DOHH2 (cell line): ENCODE measurements around the gene CLDN2.

Experiments
- H3F3A ChIP-seq: fragments of 200-600 bp; sonication (generic), shearing (Covaris generic); 2 replicates; pipeline ENCODE4 v1.6.0; 2016; ENCODE audit warnings: antibody characterized with exemption, mild to moderate bottlenecking; ENCODE audit not compliant: control insufficient read depth, insufficient read depth
- H3K27ac ChIP-seq: fragments of 200-600 bp; sonication (generic); 2 replicates; pipeline ENCODE4 v1.5.1; 2014; ENCODE audit warnings: low read depth, mild to moderate bottlenecking, low read length, moderate library complexity
- H3K27me3 ChIP-seq: fragments of 200-600 bp; sonication (generic); 2 replicates; pipeline ENCODE4 v1.6.1; 2014; ENCODE audit warnings: mild to moderate bottlenecking, low read length, mixed read lengths; ENCODE audit not compliant: control insufficient read depth
- H3K36me3 ChIP-seq: fragments of 200-600 bp; sonication (generic); 2 replicates; pipeline ENCODE4 v1.6.1; 2014; ENCODE audit warnings: mild to moderate bottlenecking, low read length, moderate library complexity, mixed read lengths; ENCODE audit not compliant: control insufficient read depth
- H3K4me1 ChIP-seq: fragments of 200-600 bp; sonication (generic); 2 replicates; pipeline ENCODE4 v1.6.1; 2014; ENCODE audit warnings: mild to moderate bottlenecking, low read length, mixed read lengths; ENCODE audit not compliant: control insufficient read depth
- H3K4me2 ChIP-seq: fragments of 200-600 bp; sonication (generic); 2 replicates; pipeline ENCODE4 v1.6.0; 2014; ENCODE audit warnings: mild to moderate bottlenecking, low read length, moderate library complexity
- H3K4me3 ChIP-seq: fragments of 200-600 bp; sonication (generic); 2 replicates; pipeline ENCODE4 v1.5.1; 2014; ENCODE audit warnings: mild to moderate bottlenecking, low read length, mixed read lengths
- H3K79me2 ChIP-seq: fragments of 200-600 bp; sonication (generic); 2 replicates; pipeline ENCODE4 v1.6.1; 2014; ENCODE audit warnings: mild to moderate bottlenecking, low read length, mixed read lengths; ENCODE audit not compliant: control insufficient read depth
- H3K9me2 ChIP-seq: fragments of 200-600 bp; sonication (generic); replicated peaks from 2 replicates; pipeline ENCODE4 v1.6.1; 2014; ENCODE audit warnings: mild to moderate bottlenecking, low read length, mixed read lengths; ENCODE audit not compliant: control insufficient read depth
- H3K9me3 ChIP-seq: fragments of 200-600 bp; sonication (generic); 2 replicates; pipeline ENCODE4 v1.6.1; 2014; ENCODE audit warnings: antibody characterized with exemption, low read length, mixed read lengths; ENCODE audit not compliant: control insufficient read depth, insufficient read depth
- H4K20me1 ChIP-seq: fragments of 200-600 bp; sonication (generic); 2 replicates; pipeline ENCODE4 v1.6.0; 2014; ENCODE audit warnings: low read depth, mild to moderate bottlenecking, antibody characterized with exemption, low read length, moderate library complexity; ENCODE audit not compliant: control insufficient read depth, insufficient read depth
- EZH2phosphoT487 ChIP-seq: fragments of 200-600 bp; sonication (generic); IDR thresholded peaks from 2 replicates; pipeline ENCODE4 v1.6.1; 2017; ENCODE audit warnings: borderline replicate concordance, mild to moderate bottlenecking, antibody characterized with exemption, low read length, moderate library complexity, mixed read lengths
- TF ChIP-seq, protein P1 (sequence below): fragments of 200-600 bp; sonication (generic); IDR thresholded peaks from one replicate; pipeline ENCODE4 v1.5.1; 2014; ENCODE audit warnings: antibody characterized with exemption, mild to moderate bottlenecking, low read depth, low read length; ENCODE audit not compliant: poor library complexity, severe bottlenecking

Gene CLDN2

DNA sequence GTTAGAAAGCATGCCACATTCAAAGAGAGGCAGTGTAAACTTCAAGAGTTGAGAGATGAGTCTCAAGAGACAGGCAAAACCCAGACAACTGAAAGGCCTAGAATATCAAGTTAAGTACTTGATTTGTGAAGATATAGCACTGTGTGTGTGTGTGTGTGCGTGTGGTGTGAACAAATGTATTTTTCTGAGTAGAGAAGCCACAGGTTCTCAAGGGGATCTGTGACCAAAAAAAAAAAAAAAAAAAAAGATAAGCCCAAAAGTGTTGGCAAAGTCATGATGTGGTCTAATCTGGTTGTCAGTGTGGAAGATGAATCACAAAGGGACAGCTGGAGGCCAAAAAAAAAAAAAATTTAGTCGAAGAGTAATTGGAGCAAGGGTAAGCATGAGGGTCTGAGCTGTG lies 20.9 kb upstream of the CLDN2 start:
- Histone ChIP-seq H3K27me3 (no peaks in the 10 kb centered on the region), H3K27ac (no peak overlapping the region), H3K79me2 (no peaks in the 10 kb centered on the region), H3K4me1 (no peaks in the 10 kb centered on the region), H3F3A (no peaks in the 10 kb centered on the region), H3K4me2 (no peak overlapping the region), H3K4me3 (no peak overlapping the region), H3K9me3 (no peaks in the 10 kb centered on the region), H3K9me2 (no peaks in the 10 kb centered on the region), H3K36me3 (no peaks in the 10 kb centered on the region), H4K20me1 (no peaks in the 10 kb centered on the region)
- TF ChIP-seq, protein P1, sequence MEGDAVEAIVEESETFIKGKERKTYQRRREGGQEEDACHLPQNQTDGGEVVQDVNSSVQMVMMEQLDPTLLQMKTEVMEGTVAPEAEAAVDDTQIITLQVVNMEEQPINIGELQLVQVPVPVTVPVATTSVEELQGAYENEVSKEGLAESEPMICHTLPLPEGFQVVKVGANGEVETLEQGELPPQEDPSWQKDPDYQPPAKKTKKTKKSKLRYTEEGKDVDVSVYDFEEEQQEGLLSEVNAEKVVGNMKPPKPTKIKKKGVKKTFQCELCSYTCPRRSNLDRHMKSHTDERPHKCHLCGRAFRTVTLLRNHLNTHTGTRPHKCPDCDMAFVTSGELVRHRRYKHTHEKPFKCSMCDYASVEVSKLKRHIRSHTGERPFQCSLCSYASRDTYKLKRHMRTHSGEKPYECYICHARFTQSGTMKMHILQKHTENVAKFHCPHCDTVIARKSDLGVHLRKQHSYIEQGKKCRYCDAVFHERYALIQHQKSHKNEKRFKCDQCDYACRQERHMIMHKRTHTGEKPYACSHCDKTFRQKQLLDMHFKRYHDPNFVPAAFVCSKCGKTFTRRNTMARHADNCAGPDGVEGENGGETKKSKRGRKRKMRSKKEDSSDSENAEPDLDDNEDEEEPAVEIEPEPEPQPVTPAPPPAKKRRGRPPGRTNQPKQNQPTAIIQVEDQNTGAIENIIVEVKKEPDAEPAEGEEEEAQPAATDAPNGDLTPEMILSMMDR = no peak
- TF ChIP-seq EZH2phosphoT487 = no peak

DNA sequence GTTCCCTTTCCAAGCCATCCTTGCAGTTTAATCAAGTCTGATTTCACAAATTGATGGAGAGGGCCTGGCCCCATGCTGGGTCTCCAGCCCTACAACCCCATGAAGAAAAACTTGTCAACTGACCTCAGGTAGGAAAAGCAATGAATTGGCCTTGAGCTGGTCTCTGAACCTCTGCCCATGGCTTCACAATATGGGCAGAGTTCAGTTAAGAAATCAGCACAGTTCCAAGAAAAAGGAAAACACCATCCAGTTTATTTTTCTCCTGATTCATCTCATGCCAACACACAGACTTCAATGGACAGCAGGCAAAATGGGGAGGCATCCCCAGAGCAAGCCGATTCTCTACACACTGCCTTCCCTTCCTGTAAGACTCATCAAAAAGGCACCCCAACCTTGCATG lies 20.4 kb upstream of the CLDN2 start:
- TF ChIP-seq EZH2phosphoT487 = no peak
- TF ChIP-seq, protein P1 = no peak
- H3K4me3 ChIP-seq = no peak overlapping the region
- no peaks in the 10 kb centered on the region for H4K20me1 ChIP-seq
- no peaks in the 10 kb centered on the region for H3F3A ChIP-seq
- no peaks in the 10 kb centered on the region for H3K9me2 ChIP-seq
- H3K36me3 ChIP-seq = no peaks in the 10 kb centered on the region
- no peaks in the 10 kb centered on the region for H3K79me2 ChIP-seq
- no peaks in the 10 kb centered on the region for H3K4me1 ChIP-seq
- H3K4me2 ChIP-seq = no peak overlapping the region
- no peak overlapping the region for H3K27ac ChIP-seq
- no peaks in the 10 kb centered on the region for H3K27me3 ChIP-seq
- H3K9me3 ChIP-seq = no peaks in the 10 kb centered on the region

DNA sequence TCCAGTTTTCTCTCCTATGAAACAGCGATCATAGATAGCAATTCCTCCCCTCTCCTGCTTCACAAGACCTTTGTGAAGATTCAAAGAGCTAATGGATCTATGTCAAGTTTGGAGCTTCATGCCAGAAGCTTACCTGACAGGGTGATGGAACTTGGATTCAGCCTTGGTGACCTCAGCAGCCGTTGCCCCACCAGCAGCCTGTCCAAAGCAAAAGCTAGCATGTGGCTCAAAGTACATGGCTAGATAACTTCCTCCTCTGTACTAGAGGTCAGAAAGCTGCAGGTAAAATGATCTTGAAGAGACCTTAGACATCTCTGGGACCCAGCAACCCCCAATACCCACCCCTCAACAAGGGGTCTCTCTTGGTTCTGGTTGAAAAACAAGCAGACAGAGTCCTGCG lies 18.9 kb upstream of the CLDN2 start:
- no peaks in the 10 kb centered on the region for H3K36me3 ChIP-seq
- H3K9me2 ChIP-seq = no peaks in the 10 kb centered on the region
- H3K4me3 ChIP-seq = no peak overlapping the region
- H3K27me3 ChIP-seq = no peaks in the 10 kb centered on the region
- no peaks in the 10 kb centered on the region for H3F3A ChIP-seq
- no peak overlapping the region for H3K4me2 ChIP-seq
- TF ChIP-seq, protein P1 = no peak
- TF ChIP-seq EZH2phosphoT487 = no peak
- H3K9me3 ChIP-seq = no peaks in the 10 kb centered on the region
- H3K27ac ChIP-seq = no peak overlapping the region
- H3K4me1 ChIP-seq = no peaks in the 10 kb centered on the region
- H4K20me1 ChIP-seq = no peaks in the 10 kb centered on the region
- H3K79me2 ChIP-seq = no peaks in the 10 kb centered on the region

DNA sequence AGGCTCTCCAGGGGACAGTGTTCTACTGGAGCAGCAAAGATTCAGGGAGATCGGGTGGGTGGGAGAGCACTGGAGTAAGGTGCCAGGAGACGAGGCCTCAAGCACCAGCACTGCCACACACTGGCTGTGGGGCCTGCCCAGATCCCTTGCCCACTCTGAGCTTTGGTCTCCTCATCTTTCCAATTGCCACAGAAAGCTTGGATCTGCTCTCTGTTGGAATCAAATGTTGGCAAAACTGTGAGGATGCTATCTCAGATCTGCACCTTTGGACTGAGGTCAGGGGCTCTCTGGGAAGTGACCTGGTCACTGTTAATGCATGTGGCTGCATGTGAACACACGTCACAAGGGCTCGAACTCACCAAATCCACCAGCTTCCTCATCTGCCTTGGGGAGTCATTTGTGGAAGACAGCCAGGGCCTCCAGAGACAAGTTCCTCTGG lies 18.4 kb upstream of the CLDN2 start:
- Histone ChIP-seq H3K9me3 (no peaks in the 10 kb centered on the region), H3K4me2 (no peak overlapping the region), H3K79me2 (no peaks in the 10 kb centered on the region), H3K9me2 (no peaks in the 10 kb centered on the region), H3K4me3 (no peak overlapping the region), H3K4me1 (no peaks in the 10 kb centered on the region), H3F3A (no peaks in the 10 kb centered on the region), H3K27ac (no peak overlapping the region), H3K36me3 (no peaks in the 10 kb centered on the region), H4K20me1 (no peaks in the 10 kb centered on the region), H3K27me3 (no peaks in the 10 kb centered on the region)
- no peak for TF ChIP-seq EZH2phosphoT487
- TF ChIP-seq, protein P1 = no peak
